ENCODE results near the gene ITPKB.

Gene ITPKB

DNA sequence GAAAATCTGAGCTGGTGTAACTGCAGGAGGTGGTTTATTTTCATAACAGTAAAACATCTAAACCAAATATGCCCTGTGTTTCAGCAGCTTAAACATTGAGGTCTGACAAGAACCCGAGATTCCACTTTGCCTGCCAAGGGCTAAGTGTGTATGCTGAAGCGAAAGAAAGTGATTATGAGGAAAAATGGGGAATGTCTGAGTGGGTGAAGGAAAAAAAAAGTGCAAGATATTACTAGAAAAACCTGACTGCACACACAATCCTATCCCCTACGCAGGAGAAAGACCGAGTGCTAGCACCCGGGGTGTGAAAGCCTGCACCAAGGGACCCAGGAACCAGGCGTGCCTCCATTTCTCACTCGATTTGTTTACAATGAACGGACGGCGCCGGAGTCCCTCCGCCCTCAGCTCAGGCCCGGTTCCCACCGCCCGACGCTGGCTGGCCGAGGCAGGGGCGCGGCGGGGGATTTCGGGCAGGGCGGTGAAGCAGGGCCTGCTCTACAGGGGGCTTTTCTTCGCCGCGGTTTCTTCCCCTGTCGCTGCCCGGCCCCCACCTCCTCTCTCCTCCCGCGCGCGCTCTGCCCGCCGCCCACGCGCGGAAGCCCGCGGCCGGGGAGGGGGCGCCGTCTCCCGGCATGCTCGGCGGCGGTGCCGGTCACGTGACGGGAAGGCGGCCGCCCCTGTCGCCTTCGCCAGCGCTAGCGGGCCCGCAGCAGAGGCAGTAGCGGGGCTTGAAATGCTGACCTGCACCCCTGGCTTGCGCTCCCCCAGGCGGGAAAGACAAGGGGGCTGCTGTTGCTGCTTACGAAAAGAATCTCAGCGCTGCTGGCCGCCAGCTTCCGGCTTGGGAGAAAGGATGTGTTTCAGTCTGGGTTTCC, 35.9 kb downstream of the ITPKB start:
- peak; percentile 70 for DNase-seq

DNA sequence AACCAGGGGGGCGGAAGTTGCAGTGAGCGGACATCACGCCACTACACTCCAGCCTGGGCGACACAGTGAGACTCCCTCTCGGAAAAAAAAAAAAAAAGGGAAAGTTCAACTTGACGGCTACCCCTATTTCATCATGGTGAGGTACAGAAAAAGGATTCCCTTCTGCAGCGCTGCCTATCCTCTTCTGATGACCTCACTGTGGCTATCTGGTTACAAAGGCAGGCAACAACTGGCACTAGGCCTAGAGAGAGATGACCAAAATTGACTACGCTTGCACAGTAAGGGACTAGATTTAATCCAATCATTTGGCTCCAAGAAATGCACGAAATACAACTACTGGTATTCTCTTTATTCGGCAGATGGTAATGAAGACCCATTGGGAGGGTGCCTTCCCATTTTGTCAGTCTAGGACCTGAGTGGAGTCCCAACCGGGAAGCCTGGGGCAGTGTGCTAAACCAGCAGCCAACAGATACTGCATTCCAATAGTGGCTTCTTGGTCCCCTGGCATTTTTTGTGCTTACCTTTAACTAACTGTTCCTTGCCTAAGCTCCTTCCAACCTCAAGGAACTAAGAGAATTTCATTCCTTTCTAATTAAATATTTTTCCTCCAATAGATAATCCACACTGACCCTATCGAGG, 36.6 kb downstream of the ITPKB start:
- DNase-seq = no peak

DNA sequence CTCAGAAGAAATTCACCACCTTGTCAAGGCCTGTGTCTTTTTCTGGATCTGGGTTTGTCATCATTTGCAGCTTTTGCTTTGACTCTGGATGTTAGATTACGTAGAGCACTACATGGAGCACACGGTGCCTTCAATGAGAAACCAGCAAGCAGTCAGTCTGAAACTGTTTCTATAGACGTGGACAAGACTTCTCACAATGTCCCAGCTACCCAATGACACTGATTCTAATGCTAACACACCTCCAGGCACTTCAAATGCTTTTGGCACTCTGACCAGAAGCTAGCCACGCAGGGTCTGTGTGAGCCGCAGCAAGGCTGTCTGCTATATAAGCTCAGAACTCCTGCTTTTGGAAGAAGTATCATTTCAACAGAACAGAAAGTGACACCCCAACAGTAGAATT, 38.2 kb downstream of the ITPKB start:
- DNase-seq = no peak

DNA sequence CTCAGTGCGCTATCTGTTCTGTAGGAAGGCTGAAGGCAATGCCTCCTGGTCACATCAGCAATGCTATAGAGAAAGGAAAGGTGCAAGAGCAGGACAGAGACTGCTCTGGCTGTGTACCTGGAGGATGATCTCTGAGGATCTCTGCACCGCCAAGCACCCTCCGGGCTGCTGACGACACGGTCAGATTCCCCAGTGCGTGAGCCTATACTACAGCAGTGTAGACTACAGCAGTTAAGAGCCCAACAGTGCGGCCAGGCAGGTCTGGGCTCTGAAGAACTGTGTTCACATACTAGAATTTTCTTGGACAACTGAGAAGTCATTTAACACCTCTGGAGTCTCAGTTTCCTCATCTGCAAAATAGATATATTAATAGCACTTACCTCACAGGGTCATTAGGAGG, 39.9 kb downstream of the ITPKB start:
- no peak for DNase-seq

DNA sequence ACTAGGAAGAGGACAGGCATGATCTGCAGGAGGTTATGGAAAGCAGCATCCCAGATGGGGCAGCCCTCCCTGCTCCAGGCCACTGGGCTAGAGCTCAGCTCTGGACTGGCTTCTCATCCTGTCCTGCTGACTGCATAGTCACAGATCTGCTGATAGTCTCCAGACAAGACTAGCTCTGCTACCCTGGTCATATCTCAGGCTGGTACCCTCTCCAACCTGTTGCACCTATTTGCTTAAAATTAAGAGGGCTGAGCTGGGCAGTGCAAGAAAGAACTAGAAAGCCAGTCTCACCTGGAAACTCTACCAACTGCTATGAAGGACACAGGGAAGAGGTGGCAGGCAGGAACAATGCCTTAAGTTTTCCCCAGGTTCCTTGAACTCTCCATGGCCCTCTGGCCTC, 40.4 kb downstream of the ITPKB start:
- no peak for DNase-seq

DNA sequence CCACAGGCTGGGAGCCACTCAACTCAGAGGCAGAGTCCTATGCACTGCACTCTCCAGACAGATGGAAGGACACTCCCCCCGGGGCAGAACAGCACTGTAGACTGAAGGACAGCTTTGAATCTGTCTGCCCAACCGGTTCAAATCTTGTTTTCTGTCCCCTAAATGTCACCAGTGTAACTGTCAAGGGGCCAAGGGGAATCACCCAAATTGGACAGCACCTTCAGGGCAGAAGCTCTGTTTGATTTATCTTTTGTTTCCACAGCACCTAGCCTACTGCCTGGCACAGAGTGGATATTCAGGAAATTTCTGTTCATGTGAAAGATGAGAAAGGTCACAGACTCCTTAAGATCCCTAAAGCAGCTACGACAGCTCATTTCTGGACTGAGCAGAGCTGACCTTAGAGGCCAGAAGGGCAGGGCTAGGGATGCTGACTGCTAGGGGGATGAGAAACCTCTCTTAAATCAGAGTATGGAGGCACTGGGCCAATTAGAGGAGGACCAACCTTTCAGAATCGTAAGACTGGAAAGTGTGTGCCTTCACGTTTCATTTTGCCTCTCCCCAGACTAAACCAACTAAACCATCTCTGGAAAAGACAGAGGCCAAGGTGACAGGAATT, 41.0 kb downstream of the ITPKB start:
- no peak for DNase-seq

DNA sequence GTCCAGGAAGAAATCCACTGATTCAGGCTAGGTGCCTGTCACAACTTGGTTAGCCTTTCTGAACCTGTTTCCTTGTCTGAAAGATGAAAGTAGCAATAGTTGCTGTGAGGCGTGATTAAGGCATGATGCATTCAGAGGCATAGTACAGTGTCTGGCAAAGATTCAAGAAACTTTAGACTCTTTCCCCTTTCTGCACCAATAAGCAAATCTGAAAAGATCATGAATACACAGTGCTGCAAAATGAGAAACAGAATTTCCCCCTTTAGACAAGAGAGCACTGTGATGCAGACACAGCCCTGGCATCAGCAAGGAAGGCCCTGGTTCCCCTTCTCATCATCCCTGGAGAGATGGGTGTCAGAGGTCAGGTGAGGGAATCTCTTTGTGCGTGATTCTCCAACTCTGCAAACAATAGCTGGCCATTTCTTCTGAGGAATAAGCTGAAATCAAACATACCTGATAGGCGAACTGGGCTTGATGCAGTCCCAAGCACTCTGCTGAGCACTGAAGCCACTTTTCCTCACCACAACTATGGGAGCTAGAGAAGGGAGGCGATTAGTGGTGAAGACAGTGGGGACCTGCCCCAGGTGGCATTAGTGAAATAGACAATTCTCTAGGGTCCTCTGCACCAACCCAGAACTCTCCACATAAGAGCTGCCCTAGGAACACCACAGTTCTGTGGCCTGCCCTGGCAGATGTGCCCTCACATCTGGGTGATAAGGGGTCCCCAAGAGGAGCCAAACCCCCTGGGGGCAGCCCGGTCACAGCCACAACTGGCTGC, 41.7 kb downstream of the ITPKB start:
- no peak for DNase-seq

DNA sequence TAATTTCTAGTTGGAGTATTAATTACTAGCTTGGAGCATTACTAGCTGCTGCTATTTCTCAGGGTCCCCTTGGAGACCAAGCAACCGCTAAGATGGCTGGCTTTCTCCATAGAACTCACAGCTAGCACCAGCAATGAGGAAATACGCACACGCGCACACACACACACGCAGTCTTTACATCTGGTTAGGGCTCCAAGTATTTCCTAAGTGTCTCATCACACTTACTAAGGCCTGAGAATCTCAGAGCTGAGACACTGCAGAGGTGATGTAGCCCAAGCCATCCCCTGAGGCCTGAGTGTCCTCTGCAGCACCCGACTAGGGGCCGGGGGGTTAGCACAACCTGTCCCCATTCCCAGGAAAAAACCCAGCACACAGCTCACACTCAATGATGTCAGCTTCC, 42.5 kb downstream of the ITPKB start:
- no peak for DNase-seq

DNA sequence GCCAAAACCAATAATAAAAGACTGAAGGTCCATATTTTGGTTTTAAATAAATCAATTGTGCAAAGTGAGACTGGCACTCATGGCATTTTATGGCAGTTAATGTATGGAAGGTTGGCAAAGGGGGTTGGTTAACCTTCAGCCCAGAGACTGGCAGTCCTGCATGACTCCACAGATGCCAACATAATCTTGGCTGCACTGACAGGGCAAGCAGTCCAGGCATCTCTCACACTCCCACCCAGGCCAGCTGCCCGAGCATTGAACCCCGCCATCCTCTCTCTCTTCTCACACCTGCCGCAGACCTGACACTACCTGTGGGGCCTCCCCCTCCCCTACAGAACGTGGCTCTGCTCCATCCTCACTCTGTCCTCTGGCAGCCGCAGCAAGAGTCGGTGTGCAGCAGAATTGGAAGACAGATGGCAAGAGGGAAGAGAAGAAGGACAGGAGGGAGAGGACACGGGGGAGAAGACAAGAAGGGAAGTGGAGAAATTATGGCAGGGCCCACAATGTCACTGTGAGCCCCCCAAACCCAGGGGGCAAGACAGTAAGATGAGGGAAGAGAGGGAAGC, 43.7 kb downstream of the ITPKB start:
- no peak for DNase-seq

DNA sequence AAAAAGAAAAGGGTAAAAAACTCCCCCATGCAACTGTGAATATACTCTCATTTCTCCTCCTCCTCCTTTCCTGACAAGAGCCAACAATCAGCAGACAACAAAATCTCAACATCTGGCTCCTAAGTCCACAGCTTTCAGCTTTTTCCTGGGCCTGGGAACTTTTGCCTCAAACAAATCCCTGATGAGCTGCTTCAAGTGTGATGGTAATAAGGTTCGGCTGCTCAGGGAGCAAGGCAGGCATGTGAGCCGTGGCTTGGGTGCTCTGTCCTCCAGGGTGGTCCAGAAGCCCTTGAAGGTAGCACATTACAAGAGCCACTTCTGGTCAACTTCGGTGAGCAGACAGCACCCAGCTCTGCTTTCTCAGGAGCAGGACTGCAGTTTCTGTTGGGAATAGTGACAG, 46.3 kb downstream of the ITPKB start:
- no peak for DNase-seq

DNA sequence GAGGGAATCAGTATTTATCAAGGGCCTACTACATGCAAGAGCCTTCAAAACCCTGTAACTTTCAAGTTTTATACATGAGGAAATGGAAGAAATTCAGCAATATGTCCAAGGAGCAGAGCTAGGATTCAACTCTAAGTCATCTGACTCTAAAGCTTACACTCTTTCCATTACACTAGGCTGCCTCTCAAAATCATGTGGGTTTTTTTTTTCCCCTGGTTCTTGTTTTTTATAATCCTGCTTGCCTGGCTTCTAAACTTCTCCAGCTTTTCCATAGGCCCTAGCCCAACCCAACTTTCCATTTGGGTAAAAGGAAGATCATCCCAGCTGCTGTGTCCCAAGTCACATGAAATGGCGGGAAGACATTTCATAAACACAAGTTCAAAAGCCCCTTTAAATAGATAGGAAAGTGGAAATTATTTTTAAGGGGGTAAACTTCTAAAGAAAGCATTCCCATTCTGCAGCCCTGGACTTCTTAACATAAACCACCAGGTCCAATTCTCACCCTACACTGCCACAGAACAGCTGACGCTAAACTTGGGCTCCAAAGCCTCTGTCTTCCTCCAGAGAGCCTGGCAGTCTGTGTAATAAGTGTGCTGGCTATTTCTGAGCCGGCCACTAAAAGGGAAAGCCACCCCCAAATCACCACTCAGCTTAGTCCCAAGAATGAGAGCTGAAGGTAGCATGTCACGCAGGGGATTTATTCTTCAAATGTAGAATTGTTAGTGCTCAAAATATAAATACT, 46.9 kb downstream of the ITPKB start:
- DNase-seq = no peak

DNA sequence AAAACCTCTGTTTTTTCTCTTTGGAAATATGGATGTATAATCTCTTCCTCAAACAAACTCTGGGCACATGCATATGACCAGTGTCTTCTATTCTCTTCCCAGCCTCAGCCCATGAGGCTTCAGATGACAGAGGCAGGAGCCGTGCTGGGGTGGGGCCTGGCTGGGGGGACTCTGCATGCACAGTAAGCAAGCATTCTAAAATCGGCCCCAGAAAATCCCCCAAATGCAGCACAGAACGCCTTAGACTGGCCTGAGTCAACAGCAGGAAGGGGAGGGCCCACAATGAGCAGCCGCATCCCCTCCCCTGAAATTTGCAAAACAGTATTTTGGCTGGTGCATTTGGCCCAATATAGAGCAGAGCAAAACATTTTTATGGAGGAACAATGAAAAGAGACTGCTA, 47.8 kb downstream of the ITPKB start:
- DNase-seq = no peak

DNA sequence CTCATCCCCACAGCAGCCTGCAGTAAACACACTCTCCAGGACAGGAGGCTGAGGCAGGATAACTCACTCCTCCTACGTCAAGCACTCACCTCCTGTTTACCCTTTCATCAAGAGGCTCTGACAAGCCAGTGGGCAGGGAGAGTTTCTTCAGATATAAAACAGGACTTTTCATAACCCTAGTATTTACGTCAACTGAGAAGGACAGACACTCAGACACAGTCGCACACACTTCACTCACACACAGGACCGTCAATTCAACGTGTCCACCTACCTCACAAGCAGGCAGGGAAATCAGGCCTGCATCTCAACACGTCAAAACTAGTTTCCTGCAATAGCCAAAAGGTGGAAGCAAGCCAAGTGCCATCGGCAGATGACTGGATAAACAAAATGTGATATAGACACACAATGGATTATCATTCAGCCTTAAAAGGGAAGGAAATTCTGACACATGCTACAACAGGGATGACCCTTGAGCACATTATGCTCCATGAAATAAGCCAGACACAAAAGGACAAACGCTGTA, 48.6 kb downstream of the ITPKB start:
- DNase-seq = peak; percentile 57

DNA sequence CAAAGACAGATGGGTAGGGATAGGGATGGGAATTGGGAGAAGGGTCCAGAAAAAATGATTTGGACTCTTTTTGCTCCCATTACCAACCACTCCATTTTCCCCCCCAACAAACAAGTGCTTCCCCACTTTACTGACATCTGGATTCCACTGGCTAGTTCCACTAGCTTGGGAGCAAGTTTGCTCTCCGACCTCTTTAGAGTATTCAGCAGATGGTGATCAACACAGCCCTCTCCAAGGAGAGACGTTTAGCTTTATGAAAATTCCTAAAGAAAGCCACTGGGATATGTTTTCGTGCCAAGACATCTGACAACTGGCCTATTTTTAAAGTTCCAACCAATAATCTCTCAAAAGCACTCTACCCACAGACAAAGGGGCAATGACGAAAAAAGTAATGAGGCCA, 50.3 kb downstream of the ITPKB start:
- DNase-seq = no peak

DNA sequence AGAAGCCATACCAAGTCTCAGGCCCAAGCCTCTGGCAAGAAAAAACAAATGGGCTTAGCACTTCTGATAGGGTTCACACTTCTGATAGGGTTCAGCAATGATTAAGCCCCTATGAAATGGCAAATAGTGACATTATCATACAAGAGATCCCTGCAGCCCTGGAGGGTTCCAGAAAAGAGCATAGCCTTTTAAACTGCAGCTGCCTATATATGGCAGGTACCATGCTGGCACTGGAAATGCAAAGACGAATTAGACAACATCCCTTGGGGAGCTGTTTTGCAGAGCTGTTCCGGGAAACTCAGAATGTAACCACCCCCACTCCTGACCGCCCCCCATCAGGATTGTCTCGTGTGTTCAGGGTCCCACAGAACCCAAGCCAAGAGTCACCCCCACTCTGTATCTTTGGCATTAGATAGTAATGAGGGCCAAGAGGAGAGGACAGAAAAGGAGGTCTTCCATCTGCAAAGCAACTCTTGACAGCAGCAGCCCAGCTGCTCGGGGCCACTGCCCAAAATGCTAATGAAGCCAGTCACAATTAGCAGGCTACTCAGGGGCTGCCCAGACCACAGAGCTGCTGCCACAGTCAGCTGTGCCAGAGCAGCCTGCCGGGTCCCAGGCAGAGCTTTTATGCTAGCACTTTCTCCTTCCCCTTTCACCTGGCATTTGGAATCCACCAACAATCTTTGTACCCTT, 50.9 kb downstream of the ITPKB start:
- no peak for DNase-seq

DNA sequence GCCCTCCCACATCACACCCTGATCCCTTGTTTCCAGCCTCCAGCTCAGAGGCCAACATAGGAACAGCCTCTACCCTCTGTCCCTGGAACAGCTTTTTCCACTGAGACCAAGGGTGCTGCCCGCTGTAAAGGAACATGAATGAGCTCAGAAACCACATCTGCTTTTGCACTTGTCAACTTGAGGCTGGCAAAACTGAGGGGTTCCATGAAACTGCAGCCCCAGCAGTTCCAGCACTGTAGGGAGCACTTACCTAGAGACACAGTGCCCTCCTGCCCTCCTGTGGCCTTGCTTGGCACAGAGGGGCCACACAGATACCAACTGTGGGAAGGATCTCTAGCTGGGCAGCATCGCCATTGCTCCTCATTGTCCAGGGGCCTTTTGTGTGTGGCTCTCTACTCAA, 51.7 kb downstream of the ITPKB start:
- DNase-seq = no peak

DNA sequence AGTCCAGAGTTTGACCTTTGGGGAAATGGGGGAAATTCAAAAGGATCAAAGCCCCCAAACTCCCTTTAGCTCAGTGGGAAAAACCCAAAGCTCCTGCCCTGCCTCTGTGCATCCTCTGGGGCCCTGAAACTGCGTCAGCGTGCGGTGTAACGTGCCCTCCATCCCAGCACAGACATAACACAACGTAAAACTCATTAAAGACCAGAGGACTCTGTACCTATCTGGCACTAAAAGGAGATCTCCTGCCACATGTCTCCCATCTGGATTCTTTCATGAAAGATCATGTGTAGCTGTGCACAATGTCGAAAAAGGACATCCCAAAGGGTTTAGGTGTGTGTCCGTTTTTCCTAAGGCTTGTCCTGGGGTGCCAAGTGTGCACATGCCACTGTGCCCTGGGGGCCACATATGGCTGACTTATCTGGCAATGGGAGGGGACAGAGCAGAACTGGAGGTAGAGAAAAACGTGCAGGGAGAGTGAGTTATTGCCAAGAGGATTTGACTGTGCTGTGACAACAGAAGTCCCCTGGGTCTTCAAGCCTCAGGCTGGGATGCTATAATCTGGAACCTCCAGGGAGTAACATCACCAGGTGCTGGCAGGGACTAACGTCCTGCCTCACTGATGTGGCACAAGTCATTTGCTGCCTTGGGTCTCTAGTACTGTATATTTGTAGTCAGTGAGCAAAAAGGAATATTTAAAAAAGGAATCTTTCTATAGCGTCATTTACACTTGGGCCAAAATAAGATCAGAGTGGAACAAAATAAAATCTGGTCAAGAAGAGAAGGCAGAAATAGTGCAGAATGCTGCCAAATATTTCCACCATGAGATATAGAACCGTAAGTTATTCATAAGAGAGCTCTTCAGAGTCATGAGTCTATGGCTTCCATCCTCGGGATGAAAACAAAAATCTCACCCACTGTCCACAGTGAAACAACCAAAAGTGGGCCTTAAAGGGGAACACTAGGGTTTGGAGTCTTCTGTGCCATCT, 52.3 kb downstream of the ITPKB start:
- no peak for DNase-seq

DNA sequence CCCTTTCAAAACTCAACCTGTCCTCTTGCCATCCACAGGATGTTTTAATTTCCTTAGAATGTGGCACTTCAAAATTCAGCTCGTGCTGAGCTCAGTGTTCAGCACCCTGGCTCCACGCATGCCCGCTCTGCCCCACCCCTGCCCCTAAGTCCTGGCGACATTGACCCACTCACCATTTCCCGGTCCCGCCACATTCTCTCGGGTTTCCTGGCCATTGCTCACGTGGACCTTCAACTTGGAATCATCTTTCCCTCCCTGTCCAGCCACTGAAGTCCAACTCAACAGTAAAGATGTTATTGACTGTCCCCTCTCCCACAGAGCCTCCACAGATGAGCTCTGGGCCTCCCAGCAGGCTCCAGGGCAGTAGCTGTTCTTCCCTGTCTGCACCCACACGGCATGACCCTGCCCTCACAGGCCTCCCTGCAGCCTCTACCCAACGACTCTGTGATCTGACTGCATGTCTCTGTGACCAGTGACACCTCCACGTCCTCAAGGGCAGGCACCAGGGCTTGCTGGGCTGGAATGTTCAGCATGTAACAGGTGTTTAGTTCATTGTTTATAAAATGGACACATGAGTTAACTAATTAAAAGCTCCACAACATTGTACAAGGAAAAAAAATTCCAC, 53.8 kb downstream of the ITPKB start:
- DNase-seq = no peak

DNA sequence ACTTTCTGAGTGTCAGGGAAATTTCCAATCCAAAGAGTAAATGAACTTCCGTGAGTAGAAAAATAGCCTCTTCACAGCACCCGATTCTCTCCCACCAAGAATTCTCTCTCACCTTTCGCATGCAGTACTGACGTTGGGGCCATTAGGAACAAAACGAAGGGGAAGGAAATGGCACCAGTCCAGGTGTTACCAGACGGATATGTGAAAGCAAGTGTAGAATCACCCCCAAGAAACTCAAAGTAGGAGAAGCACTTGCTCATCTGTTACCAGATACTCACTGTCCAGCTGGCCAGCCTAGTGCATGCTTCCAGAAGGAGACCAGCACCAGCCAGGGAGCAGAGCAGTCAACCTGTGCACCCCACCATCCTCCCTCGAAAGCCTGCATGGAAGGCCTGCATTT, 55.1 kb downstream of the ITPKB start:
- DNase-seq = no peak
